HuH-7 (cell line): Measurements from ENCODE around the gene NPL.

Experiments used
- DNase-seq: peaks from one replicate; pipeline ENCODE4 v3.0.0; 2011; ENCODE audit warnings: low spot score

The NPL gene

DNA sequence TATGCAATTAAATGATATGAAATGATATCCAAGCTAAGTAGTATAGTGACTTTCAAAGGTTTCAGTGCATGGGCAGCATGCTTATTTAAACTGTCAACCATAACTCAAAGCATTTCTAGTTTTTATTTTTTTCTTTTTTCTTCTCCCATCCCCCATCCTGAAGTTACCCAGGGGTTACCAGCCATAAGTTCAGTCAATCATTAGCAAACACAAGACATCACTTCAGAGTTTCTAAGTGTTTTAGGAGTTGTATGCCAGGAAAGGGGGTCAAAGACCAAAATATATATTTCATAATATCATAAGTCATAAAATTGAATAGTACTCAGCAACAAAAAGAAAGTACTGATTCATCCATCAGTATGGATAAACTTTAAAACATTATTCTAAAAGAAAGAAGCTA is 78.3 kb downstream of the NPL start:
- DNase-seq = no peak

DNA sequence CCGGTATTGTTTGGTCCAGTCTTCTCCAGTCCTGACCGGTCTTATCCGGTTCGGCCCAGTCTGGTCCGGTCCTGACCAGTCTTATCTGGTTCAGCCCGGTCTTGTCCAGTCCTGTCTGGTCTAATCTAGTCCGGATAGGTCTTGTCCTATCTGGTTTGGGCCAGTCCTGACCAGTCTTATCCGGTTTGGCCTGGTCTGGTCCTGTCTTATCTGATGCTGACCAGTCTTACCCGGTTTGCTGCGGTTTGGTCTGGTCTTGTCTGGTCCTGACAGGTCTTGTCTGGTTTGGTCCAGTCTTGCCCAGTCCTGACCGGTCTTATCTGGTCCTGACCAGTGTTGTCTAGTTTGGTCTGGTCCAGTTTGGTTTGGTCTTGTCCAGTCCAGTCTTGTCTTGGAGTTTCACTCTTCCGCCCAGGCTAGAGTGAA is 79.7 kb downstream of the NPL start:
- no peak for DNase-seq

DNA sequence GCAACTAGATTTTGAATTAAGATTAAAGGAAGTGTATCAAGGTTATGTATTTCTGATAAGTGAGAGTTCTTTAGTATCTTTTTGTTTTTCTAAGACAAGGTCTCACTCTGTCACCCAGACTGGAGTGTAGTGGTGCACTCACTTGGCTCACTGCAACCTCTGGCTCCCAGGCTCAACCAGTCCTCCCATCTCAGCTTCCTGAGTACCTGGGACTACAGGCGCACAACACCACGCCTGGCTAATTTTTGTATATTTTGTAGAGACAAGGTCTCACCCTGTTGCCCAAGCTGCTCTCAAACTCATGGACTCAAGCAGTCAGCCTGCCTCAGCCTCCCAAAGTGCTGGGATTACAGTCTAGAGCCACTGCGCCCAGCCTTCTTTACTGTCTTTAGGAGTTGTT is 83.3 kb downstream of the NPL start:
- no peak for DNase-seq

DNA sequence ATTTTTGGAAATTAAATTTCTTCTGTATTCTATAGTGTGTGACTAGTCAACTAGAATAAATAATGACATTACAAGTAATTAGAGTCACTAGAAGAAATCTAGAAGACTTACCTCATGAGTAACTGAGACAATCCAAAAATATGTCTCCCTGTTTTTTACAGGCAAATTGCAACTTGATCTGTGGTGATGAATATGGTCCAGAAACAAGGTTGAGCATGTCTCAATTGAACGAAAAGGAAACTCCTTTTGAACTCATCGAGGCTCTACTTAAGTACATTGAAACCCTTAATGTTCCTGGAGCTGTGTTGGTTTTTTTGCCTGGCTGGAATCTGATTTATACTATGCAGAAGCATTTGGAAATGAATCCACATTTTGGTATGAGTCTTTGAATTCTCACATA is 86.3 kb downstream of the NPL start:
- no peak for DNase-seq

GRCh38 chr1:182877331-182877730 is 87.8 kb downstream of the NPL start:
- DNase-seq = no peak

DNA sequence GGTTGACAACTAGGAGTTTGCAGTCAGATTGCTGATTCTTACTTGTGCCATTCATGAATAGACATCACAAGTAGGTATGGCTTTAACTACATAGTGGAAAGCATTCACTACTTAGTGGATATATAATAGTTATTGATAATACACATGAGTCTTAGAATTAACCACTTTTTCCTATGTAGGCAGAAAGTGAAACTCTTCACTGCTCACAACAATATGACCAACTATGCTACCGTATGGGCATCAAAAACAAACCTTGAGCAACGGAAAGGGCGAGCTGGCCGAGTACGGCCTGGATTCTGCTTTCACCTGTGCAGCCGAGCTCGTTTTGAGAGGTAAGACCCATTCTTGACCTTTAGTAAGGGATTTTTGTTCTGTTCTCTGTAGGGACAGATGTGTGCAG is 88.3 kb downstream of the NPL start:
- DNase-seq = no peak
